ENCODE data around the gene DENND2A. TPM values are rescaled to one million over a fixed set of nuclear protein-coding genes. Genes with fewer than 3 reads are reported as not detected.

Gene DENND2A, protein sequence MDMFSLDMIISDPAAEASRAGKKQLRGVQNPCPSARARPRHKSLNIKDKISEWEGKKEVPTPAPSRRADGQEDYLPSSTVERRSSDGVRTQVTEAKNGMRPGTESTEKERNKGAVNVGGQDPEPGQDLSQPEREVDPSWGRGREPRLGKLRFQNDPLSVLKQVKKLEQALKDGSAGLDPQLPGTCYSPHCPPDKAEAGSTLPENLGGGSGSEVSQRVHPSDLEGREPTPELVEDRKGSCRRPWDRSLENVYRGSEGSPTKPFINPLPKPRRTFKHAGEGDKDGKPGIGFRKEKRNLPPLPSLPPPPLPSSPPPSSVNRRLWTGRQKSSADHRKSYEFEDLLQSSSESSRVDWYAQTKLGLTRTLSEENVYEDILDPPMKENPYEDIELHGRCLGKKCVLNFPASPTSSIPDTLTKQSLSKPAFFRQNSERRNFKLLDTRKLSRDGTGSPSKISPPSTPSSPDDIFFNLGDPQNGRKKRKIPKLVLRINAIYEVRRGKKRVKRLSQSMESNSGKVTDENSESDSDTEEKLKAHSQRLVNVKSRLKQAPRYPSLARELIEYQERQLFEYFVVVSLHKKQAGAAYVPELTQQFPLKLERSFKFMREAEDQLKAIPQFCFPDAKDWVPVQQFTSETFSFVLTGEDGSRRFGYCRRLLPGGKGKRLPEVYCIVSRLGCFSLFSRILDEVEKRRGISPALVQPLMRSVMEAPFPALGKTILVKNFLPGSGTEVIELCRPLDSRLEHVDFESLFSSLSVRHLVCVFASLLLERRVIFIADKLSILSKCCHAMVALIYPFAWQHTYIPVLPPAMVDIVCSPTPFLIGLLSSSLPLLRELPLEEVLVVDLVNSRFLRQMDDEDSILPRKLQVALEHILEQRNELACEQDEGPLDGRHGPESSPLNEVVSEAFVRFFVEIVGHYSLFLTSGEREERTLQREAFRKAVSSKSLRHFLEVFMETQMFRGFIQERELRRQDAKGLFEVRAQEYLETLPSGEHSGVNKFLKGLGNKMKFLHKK
- total RNA-seq, result 1 to 10 TPM in 3 of 4 donors, under 1 TPM in 1; 0.73 to 2.6 (median 1.6) TPM

DNA sequence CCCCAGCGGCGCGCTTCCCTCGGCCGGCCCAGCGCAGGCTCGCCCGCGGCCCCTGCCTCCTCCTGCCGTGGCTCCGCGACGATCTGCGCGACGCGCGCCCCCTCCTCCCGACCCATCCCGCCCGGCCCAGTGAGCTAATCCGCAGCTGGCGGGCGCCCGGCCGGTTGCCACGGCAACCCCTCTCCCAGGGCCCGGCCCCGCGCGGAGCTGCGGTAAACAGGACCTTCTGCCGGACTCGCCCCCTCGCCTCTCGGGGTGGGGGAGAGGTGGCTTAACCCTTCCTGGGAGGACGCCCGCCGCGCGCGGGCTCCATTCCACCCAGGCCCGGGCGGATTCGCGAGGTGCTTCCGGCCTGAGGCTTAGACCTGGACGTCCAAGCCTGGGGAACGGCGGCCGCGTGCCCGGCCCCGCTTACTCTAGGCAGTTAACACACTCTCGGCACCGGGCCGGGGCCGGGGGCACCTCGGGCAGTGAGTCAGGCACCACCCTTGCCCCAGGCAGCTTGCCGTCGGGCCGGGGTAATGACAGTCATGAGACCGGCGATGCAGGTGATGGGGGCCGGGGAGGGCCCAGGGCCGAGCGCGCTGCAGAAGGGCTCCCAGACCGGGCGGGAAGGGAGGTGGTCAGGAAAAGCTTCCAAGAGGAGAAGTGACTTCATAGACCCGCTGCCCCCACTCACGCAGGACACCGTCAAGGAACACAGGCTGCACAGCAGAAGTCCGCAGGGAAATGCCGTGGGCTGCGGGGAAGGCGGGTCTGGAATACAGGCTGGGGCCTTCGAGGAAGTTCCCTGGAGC is at the start of gene DENND2A:
Gene DENND2A (minus strand): TSS at position 87 of the 797 bp plus-strand sequence. CDS start 38,416 bp downstream, outside the sequence.
- peak within 1 kb of the TSS; percentile 82 to 83 (median 83) for H3K27ac ChIP-seq
- peaks cover 18 to 43% (median 25%) of the 10 kb centered on the region in 3 donors for H3K27me3 ChIP-seq
- H3K4me3 ChIP-seq, result peak within 1 kb of the TSS; percentile 60 to 66 (median 63)
- H3K36me3 ChIP-seq, result no peaks in the 10 kb centered on the region
- in situ Hi-C loops (cut with MboI; ENCODE audit: low sequenced_read_pairs in 4 of 4) (no loop called here), intact Hi-C loops (cut with DNase I; ENCODE audit: low total_unique reads) (loop anchor here (5.0 kb wide), 1 partner anchor 99 kb away; no protein-coding TSS in a partner anchor)
- peaks cover 9 to 12% of the 10 kb centered on the region in 2 donors for H3K4me1 ChIP-seq
- peak; percentile 28 to 49 for ATAC-seq
- TF ChIP-seq CTCF (IDR thresholded peaks at IDR 0.05 in 4 of 5, conservative IDR thresholded peaks at IDR 0.05 in 1 of 5), result no peak
- TF ChIP-seq POLR2A (IDR thresholded peaks at IDR 0.05), result no peak
- peak; percentile 28 to 34 for DNase-seq
- no peaks in the 10 kb centered on the region for H3K9me3 ChIP-seq

GRCh38 chr7:140689199-140690152 is 48.9 kb upstream of the DENND2A start:
- H3K4me3 ChIP-seq, result no peak overlapping the region
- H3K9me3 ChIP-seq, result no peaks in the 10 kb centered on the region
- DNase-seq (no peak), ATAC-seq (no peak)
- H3K27ac ChIP-seq, result no peak overlapping the region
- H3K27me3 ChIP-seq, result no peaks in the 10 kb centered on the region
- H3K36me3 ChIP-seq, result peaks cover 0 to 34% of the 10 kb centered on the region in 2 donors
- no peaks in the 10 kb centered on the region for H3K4me1 ChIP-seq
- in situ Hi-C loops (cut with MboI; ENCODE audit: low sequenced_read_pairs in 4 of 4) (loop anchor here in 3 of 4 donors (10.0 to 25.0 kb wide), 2 partner anchors 235 to 323 kb away; partner anchors contain the start of genes MRPS33 (in 3 of the 3) and BRAF (in 1 of the 3)), intact Hi-C loops (cut with DNase I; ENCODE audit: low total_unique reads) (loop anchor here (10.0 kb wide), 1 partner anchor 525 kb away; no protein-coding TSS in a partner anchor)
- TF ChIP-seq CTCF (IDR thresholded peaks at IDR 0.05 in 4 of 5, conservative IDR thresholded peaks at IDR 0.05 in 1 of 5) (no peak), POLR2A (IDR thresholded peaks at IDR 0.05) (no peak)

DNA sequence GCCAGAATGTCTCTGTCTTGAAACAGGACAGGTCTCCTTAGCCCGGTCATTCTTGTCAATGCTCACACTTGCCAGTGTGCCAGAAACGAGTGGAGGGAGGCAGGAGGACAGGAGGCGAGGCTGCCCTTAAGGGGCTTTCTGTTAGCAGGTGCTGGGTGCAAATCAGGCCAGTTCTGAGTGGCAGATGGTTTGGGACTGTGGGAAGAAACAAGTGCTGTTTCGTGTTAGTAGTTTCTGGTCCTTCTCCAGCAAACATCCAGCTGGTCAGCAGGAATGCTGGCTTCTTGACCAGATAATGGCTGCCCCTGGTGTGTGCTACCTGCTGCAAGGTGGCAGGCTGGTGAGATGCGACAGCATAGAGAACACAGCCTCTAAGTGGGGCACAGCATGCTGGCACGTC is 47.7 kb upstream of the DENND2A start:
- Histone ChIP-seq H3K27me3 (no peaks in the 10 kb centered on the region), H3K9me3 (no peaks in the 10 kb centered on the region), H3K36me3 (peaks cover 0 to 33% of the 10 kb centered on the region in 2 donors), H3K4me3 (no peak overlapping the region), H3K27ac (no peak overlapping the region), H3K4me1 (no peaks in the 10 kb centered on the region)
- TF ChIP-seq POLR2A (IDR thresholded peaks at IDR 0.05), result no peak
- no peak for TF ChIP-seq CTCF (IDR thresholded peaks at IDR 0.05 in 4 of 5, conservative IDR thresholded peaks at IDR 0.05 in 1 of 5)
- DNase-seq, result no peak
- intact Hi-C loops (cut with DNase I; ENCODE audit: low total_unique reads), result no loop called here
- in situ Hi-C loops (cut with MboI; ENCODE audit: low sequenced_read_pairs in 4 of 4), result loop anchor here in 3 of 4 donors (25.0 kb wide), 1 partner anchor 324 kb away; the partner anchor contains the start of gene MRPS33 (in 3 of the 3)
- no peak for ATAC-seq
